ENCODE results near the gene ESR2. TPM values are rescaled to one million over a fixed set of nuclear protein-coding genes. Genes with fewer than 3 reads are reported as not detected.
"Not testable (repeated sequence)": the region's sequence is repeated elsewhere in the genome, so short reads cannot be mapped to it uniquely, and the experiment has no call there.

Gene ESR2
- total and polyA plus RNA-seq, 2 of the 8 experiments (the other 6 are each of a cell fraction or from before 2014, with no cell fraction given) = 0.19 to 0.23 TPM

DNA sequence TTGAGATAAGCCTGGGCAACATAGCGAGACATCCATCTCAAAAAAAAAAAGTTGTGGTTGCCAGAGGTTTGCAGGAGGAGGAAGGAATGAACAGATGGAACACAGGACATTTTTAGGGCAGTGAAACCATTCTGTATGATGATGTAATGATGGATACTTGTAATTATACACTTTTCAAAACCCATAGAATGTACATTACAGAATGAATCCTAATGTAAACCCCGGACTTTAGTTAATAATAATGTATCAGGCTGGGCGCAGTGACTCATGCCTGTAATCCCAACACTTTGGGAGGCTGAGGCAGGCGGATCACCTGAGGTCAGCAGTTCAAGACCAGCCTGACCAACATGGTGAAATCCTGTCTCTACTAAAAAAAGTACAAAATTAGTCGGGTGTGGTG is 26.2 kb upstream of the ESR2 start:
- H3K23me2 ChIP-seq (ENCODE audit: low read depth, low read length); H3K4me1 ChIP-seq (replicated peaks in 1 of 4; ENCODE audit: control insufficient read depth in 3 of 4, insufficient read depth in 4 of 4, low read length in 3 of 4); H3K4me2 ChIP-seq (ENCODE audit: insufficient read depth in 1 of 2, low read depth in 2 of 2, low read length in 2 of 2); H2BK20ac ChIP-seq (ENCODE audit: low read length); H2AK5ac ChIP-seq (ENCODE audit: low read depth, low read length); H2BK5ac ChIP-seq (ENCODE audit: low read depth, low read length); H3K4me3 ChIP-seq (ENCODE audit: extremely low read depth in 1 of 4, insufficient read depth in 2 of 4, low read depth in 3 of 4, low read length in 4 of 4); H3K79me1 ChIP-seq (ENCODE audit: low read depth, low read length); H3K27ac ChIP-seq (ENCODE audit: low read depth, low read length); H3K56ac ChIP-seq (replicated peaks; ENCODE audit: insufficient read length, low read depth, low read length); H2BK15ac ChIP-seq (ENCODE audit: low read length); DNase-seq (ENCODE audit: low read depth in 1 of 2, low spot score in 2 of 2); H2BK120ac ChIP-seq (replicated peaks; ENCODE audit: low read depth, low read length); H3K9ac ChIP-seq (replicated peaks in 1 of 4; ENCODE audit: extremely low read depth in 1 of 4, low read depth in 3 of 4, low read length in 3 of 4); H4K91ac ChIP-seq (replicated peaks; ENCODE audit: insufficient read length, low read length); CTCF ChIA-PET (ENCODE audit: partially characterized antibody); H3K27me3 ChIP-seq (replicated peaks in 1 of 4; ENCODE audit: control insufficient read depth in 3 of 4, extremely low read depth in 1 of 4, insufficient read depth in 3 of 4, low read length in 3 of 4); H3K9me3 ChIP-seq (ENCODE audit: insufficient read depth in 2 of 2, low read depth in 1 of 2, low read length in 1 of 2); H4K20me1 ChIP-seq (replicated peaks in 1 of 2; ENCODE audit: control insufficient read depth in 1 of 2, insufficient read depth in 2 of 2, low read length in 2 of 2); H4K8ac ChIP-seq (ENCODE audit: extremely low read depth, insufficient read depth, low read length); H3K36me3 ChIP-seq (ENCODE audit: control insufficient read depth in 2 of 4, insufficient read depth in 4 of 4, low read length in 3 of 4); H4K5ac ChIP-seq (ENCODE audit: insufficient read length, low read depth, low read length); H2AFZ ChIP-seq (ENCODE audit: low read length); FAIRE-seq; H2BK12ac ChIP-seq (ENCODE audit: low read depth, low read length); H3K4ac ChIP-seq (replicated peaks; ENCODE audit: insufficient read length, low read depth, low read length); H3K79me2 ChIP-seq (ENCODE audit: control insufficient read depth in 1 of 2, insufficient read depth in 2 of 2, low read length in 2 of 2); H3K23ac ChIP-seq (ENCODE audit: insufficient read length); H3K14ac ChIP-seq (ENCODE audit: insufficient read length); H3K18ac ChIP-seq (ENCODE audit: extremely low read depth, low read length): not testable (repeated sequence)
- WGBS, 2 experiments (ENCODE audit: extremely low coverage in 1 of 2, insufficient coverage in 1 of 2, insufficient read length in 1 of 2, insufficient replicate concordance in 2 of 2, low coverage in 1 of 2, low lambda C conversion rate in 2 of 2, missing lambda C conversion rate in 1 of 2) = 86% methylated on average over 5 of the region's 5 CpGs; no CpG with 5 or more reads in 1 of the 2 experiments
- POLR2A ChIA-PET (ENCODE audit: partially characterized antibody) = interaction anchor here (1.7 kb wide), 1 partner anchor 17 kb away, joined by 5 read pairs; no protein-coding TSS in a partner anchor

DNA sequence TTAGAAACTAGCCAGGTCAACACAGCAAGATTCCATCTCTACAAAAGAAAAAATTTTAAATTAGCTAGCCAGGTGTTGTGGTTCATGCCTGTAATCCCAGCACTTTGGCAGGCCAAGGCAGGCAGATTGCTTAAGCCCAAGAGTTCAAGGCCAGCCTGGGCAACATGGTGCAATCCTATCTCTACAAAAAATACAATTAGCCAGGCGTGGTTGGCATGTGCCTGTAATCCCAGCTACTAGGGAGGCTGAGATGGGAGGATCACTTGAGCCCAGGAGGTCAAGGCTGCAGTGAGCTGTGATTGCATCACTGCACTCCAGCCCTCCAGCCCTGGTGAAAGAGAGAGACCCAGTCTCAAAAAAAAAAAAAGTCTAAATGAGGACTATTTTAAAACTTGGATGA is 24.5 kb upstream of the ESR2 start:
- H3K27ac ChIP-seq (ENCODE audit: low read depth, low read length); H2AFZ ChIP-seq (ENCODE audit: low read length); H3K9ac ChIP-seq (replicated peaks in 1 of 4; ENCODE audit: extremely low read depth in 1 of 4, low read depth in 3 of 4, low read length in 3 of 4); H3K9me3 ChIP-seq (ENCODE audit: insufficient read depth in 2 of 2, low read depth in 1 of 2, low read length in 1 of 2); H2AK5ac ChIP-seq (ENCODE audit: low read depth, low read length); H2BK5ac ChIP-seq (ENCODE audit: low read depth, low read length); FAIRE-seq; H2BK120ac ChIP-seq (replicated peaks; ENCODE audit: low read depth, low read length); H2BK12ac ChIP-seq (ENCODE audit: low read depth, low read length); H3K27me3 ChIP-seq (replicated peaks in 1 of 4; ENCODE audit: control insufficient read depth in 3 of 4, extremely low read depth in 1 of 4, insufficient read depth in 3 of 4, low read length in 3 of 4); DNase-seq (ENCODE audit: low read depth in 1 of 2, low spot score in 2 of 2); H4K20me1 ChIP-seq (replicated peaks in 1 of 2; ENCODE audit: control insufficient read depth in 1 of 2, insufficient read depth in 2 of 2, low read length in 2 of 2); H4K5ac ChIP-seq (ENCODE audit: insufficient read length, low read depth, low read length); H2BK20ac ChIP-seq (ENCODE audit: low read length); H3K4me1 ChIP-seq (replicated peaks in 1 of 4; ENCODE audit: control insufficient read depth in 3 of 4, insufficient read depth in 4 of 4, low read length in 3 of 4); H4K8ac ChIP-seq (ENCODE audit: extremely low read depth, insufficient read depth, low read length); H3K79me2 ChIP-seq (ENCODE audit: control insufficient read depth in 1 of 2, insufficient read depth in 2 of 2, low read length in 2 of 2); H3K14ac ChIP-seq (ENCODE audit: insufficient read length); H3K23ac ChIP-seq (ENCODE audit: insufficient read length); H3K23me2 ChIP-seq (ENCODE audit: low read depth, low read length); H3K56ac ChIP-seq (replicated peaks; ENCODE audit: insufficient read length, low read depth, low read length); H3K36me3 ChIP-seq (ENCODE audit: control insufficient read depth in 2 of 4, insufficient read depth in 4 of 4, low read length in 3 of 4); H3K4ac ChIP-seq (replicated peaks; ENCODE audit: insufficient read length, low read depth, low read length); H3K4me3 ChIP-seq (ENCODE audit: extremely low read depth in 1 of 4, insufficient read depth in 2 of 4, low read depth in 3 of 4, low read length in 4 of 4); H2BK15ac ChIP-seq (ENCODE audit: low read length); H3K4me2 ChIP-seq (ENCODE audit: insufficient read depth in 1 of 2, low read depth in 2 of 2, low read length in 2 of 2); H4K91ac ChIP-seq (replicated peaks; ENCODE audit: insufficient read length, low read length); POLR2A ChIA-PET (ENCODE audit: partially characterized antibody); H3K79me1 ChIP-seq (ENCODE audit: low read depth, low read length); H3K18ac ChIP-seq (ENCODE audit: extremely low read depth, low read length): not testable (repeated sequence)
- WGBS, 2 experiments (ENCODE audit: extremely low coverage in 1 of 2, insufficient coverage in 1 of 2, insufficient read length in 1 of 2, insufficient replicate concordance in 2 of 2, low coverage in 1 of 2, low lambda C conversion rate in 2 of 2, missing lambda C conversion rate in 1 of 2) = 94% methylated on average over 1 of the region's 1 CpG; no CpG with 5 or more reads in 1 of the 2 experiments
- CTCF ChIA-PET (ENCODE audit: partially characterized antibody) = interaction anchor here (6.6 kb wide), 1 partner anchor 15 kb away, joined by 23 read pairs; no protein-coding TSS in a partner anchor
